HL-60/S4 treated with phorbol 12-myristate 13-acetate at 8.2 ng/mL for 4 days and 3 days (cell line): ENCODE measurements around the gene GTF2F2.
"Not testable (repeated sequence)": the region's sequence is repeated elsewhere in the genome, so short reads cannot be mapped to it uniquely, and the experiment has no call there.

ENCODE experiments used
- in situ Hi-C: fragments of 300-500 bp; cut with MboI; formaldehyde crosslinking; loops from 2 replicates; pipeline ENCODE4 v1.15.0; 2022; ENCODE audit warnings: low sequenced_read_pairs

GTF2F2 gene

GRCh38 chr13:45243077-45243476 lies 122.8 kb downstream of the GTF2F2 start:
- in situ Hi-C loops = no loop called here

DNA sequence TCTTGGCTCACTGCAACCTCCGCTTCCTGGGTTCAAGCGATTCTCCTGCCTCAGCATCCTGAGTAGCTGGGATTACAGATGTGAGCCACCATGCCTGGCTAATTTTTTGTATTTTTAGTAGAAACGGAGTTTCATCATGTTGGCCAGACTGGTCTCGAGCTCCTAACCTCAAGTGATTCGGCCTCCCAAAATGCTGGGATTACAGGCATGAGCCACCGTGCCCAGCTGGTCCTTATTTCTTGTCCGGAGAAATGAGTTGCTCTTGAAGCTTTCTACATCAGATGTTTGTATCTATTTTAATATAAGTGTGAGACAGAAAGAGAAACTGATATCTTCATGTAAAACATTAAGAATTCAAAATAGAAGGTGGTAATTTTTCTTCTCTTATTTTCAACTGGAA lies 124.4 kb downstream of the GTF2F2 start:
- in situ Hi-C loops = not testable (repeated sequence)

- in situ Hi-C loops = no loop called here
Observed at GRCh38 chr13:45249662-45250061, 129.4 kb downstream of the GTF2F2 start.

- in situ Hi-C loops = no loop called here
Observed at GRCh38 chr13:45254396-45254795, 134.1 kb downstream of the GTF2F2 start.

DNA sequence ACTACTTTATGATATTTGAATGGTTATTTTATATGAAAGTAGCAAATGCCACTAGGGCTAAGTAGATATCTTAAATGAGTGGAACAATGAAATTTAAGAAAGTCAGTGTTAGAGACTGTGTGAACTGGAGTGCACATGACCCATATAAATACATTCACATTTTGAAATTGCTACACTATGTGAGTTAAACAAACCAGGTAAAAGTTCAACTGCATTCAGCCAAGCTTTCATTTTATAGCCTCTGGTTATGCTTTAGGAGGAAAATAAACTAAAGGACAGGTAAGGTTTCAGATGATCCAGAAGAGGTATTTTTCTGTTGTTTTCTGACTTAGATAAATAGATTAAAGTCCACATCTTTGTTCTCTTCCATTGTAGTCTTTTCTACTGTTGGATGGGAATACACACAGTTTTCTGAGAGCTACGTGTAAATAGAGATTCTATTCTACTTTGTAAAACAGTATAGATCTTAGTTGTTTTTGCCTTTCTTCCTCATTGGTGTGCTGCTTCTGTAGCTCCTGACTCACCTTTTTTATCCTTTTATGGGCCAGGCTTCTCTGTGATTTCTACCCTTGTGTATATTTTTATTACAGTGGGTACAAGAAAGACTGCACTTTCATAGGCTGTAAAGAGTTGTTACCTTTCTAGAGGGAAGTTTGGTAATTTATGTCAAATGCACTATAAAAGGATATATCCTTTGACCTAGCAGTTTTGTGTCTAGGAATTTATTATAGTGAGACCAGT lies 135.1 kb downstream of the GTF2F2 start:
- in situ Hi-C loops = no loop called here

GRCh38 chr13:45256254-45256653 lies 135.9 kb downstream of the GTF2F2 start:
- in situ Hi-C loops = no loop called here

- in situ Hi-C loops = no loop called here
Observed at GRCh38 chr13:45257638-45258333, 137.5 kb downstream of the GTF2F2 start.

GRCh38 chr13:45258334-45258675 lies 138.0 kb downstream of the GTF2F2 start:
- in situ Hi-C loops = no loop called here

DNA sequence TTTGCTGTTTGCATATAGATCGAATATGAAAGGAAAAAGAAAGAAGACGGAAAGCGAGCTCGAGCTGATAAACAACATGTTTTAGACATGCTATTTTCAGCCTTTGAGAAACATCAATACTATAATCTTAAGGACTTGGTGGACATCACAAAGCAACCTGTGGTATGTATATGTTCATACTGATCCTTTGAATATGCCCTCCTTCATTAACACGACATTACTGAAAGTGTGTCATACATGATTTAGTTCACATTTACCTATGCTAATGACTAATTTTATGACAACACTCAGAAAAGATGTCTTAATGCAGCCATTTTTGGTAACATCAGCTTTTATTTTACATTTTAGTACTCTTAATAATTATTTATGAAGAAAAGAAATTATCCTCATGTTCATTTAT lies 146.9 kb downstream of the GTF2F2 start:
- in situ Hi-C loops = no loop called here

GRCh38 chr13:45269204-45269603 lies 148.9 kb downstream of the GTF2F2 start:
- in situ Hi-C loops = no loop called here

DNA sequence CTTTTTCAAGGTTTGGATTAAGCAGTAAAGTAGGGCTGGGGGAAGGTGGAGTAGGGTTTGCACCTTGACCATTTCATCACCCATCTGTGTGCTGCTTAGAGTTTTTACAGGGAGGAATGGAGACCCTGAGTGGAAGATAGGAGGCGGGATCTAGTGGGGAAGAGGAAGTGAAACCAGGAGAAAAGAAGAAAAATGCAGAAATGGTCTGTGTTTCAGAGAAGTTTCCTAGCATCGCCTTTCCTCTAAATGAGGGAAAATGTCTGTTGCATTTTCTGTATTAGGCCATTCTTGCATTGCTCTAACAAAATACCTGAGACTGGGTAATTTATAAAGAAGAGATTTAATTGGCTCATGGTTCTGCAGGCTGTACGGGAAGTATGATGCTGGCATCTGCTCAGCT lies 156.6 kb downstream of the GTF2F2 start:
- in situ Hi-C loops = no loop called here

GRCh38 chr13:45278096-45278645 lies 157.9 kb downstream of the GTF2F2 start:
- in situ Hi-C loops = no loop called here

- in situ Hi-C loops = no loop called here
Observed at GRCh38 chr13:45280011-45280410, 159.7 kb downstream of the GTF2F2 start.

GRCh38 chr13:45280751-45281634 lies 160.7 kb downstream of the GTF2F2 start:
- in situ Hi-C loops = no loop called here

GRCh38 chr13:45282994-45283393 lies 162.7 kb downstream of the GTF2F2 start:
- in situ Hi-C loops = no loop called here

DNA sequence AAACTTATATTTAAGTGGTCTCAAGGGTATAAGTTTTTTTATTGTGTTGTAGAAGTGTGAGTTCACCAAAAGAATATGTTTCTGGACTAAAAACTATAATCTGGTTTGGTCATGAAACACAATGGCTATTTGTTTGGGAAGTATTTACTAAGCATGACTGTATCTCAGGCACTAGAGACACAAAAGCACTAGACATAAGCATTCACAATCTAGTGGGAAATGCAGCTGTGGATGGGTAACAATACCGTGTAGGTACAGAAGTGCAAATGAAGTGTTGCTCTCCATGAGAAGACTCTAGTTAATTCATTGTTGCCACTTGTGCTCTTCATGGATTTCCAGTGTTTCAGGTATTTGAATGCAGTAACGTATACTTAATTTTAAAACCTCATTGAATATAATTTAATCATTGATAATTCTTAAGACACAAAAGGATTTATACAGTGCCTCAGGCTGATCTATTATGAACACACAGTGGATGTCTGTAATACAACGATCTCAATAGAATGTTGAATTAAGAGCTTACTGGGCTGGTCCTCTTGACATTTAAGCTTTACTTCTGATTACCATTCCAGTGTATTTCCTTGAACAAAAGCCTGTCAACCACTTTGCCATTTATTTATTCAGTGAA lies 169.7 kb downstream of the GTF2F2 start:
- in situ Hi-C loops = no loop called here

GRCh38 chr13:45292176-45292575 lies 171.9 kb downstream of the GTF2F2 start:
- in situ Hi-C loops = no loop called here

DNA sequence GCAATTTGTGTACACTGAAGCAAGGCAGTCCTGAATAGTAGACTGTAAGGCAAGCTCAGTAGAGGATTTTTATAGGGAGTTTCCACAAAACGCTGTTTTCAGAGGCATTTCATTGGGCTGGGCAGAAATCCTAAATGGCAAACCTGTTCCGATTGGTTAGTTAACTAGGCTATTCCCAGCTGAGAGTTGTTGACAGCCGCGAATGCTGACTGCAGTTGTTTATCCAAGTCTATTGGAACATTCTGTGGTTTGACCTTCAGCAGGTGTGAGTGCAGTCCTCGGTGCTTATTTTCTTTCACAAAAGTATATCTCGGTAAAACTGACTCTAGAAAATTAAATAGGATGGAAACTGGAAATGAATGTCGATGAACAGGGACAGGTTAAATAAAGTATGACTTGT lies 175.2 kb downstream of the GTF2F2 start:
- in situ Hi-C loops = no loop called here

GRCh38 chr13:45296259-45296658 lies 175.9 kb downstream of the GTF2F2 start:
- in situ Hi-C loops = no loop called here

- in situ Hi-C loops = no loop called here
Observed at GRCh38 chr13:45297456-45298205, 177.3 kb downstream of the GTF2F2 start.
